Esophagus muscularis mucosa (tissue), 4 donors: ENCODE measurements around the gene SCARF1. TPM values are rescaled to one million over a fixed set of nuclear protein-coding genes. Genes with fewer than 3 reads are reported as not detected.

Experiments used
- DNase-seq: peaks from one replicate; pipeline ENCODE4 v3.0.0-alpha.2; 2017; ENCODE audit errors: extremely low spot score
- H3K27ac ChIP-seq, 4 donors: fragments of 200-600 bp; sonication (generic); replicated peaks in 1 of 4; 1 replicate in 3 of 4; 2 replicates in 1 of 4; pipeline ENCODE4 v1.5.1; 2016 to 2019; ENCODE audit warnings: mild to moderate bottlenecking in 1 of 4
- H3K27me3 ChIP-seq, 4 donors: fragments of 200-600 bp; sonication (generic); one replicate each; pipeline versions ENCODE4 v1.5.1 to v1.6.0; 2016 to 2019
- H3K36me3 ChIP-seq, 4 donors: fragments of 200-600 bp; sonication (generic); one replicate each; pipeline ENCODE4 v1.5.1; 2016 to 2019
- H3K4me1 ChIP-seq, 4 donors: fragments of 200-600 bp; sonication (generic); one replicate each; pipeline ENCODE4 v1.5.1; 2016 to 2019
- H3K4me3 ChIP-seq, 4 donors: fragments of 200-600 bp; sonication (generic); 1 replicate in 2 of 4; 2 replicates in 2 of 4; pipeline ENCODE4 v1.5.1; 2016 to 2019; ENCODE audit warnings: mild to moderate bottlenecking in 4 of 4, moderate library complexity in 1 of 4
- H3K9me3 ChIP-seq, 4 donors: fragments of 200-600 bp; sonication (generic); 1 replicate in 3 of 4; 2 replicates in 1 of 4; pipeline ENCODE4 v1.5.1; 2016 to 2019
- EP300 ChIP-seq: sonication (generic); formaldehyde crosslinking; IDR thresholded peaks from one replicate; pipeline ENCODE4 v1.6.1; 2017; ENCODE audit warnings: antibody characterized with exemption
- POLR2A ChIP-seq: fragments of 450-650 bp; IDR thresholded peaks from one replicate; pipeline ENCODE4 v1.6.1; 2017; ENCODE audit warnings: antibody characterized with exemption, moderate library complexity, mild to moderate bottlenecking, low read depth
- POLR2AphosphoS5 ChIP-seq, 2 donors: sonication (generic); formaldehyde crosslinking; IDR thresholded peaks; one replicate each; pipeline ENCODE4 v1.6.1; 2017; ENCODE audit warnings: antibody characterized with exemption in 2 of 2
- WGBS: methylation state at CpG from one replicate; pipeline ENCODE4 v1.1.5; 2018; 5-methylcytosine and 5-hydroxymethylcytosine counted together
- intact Hi-C: fragments of 100-400 bp; cut with DNase I; formaldehyde crosslinking; loops from one replicate; pipeline ENCODE4 v1.15.1; 2023
- total RNA-seq, 4 donors: library from RNA; depleted of rRNA; stranded (reverse); fragments of >200 nt; gene quantifications; one replicate each; pipeline versions ENCODE4 v1.1.0 to v1.2.1, GENCODE V29; 2016
- TF ChIP-seq, protein P1 (sequence below), 3 experiments: fragments of 200-600 bp in 2 of 3; fragments of 450-650 bp in 1 of 3; sonication (generic) in 2 of 3; IDR thresholded peaks; one replicate each; pipeline ENCODE4 v1.5.1; 2017 to 2019; ENCODE audit warnings: antibody characterized with exemption in 3 of 3, mild to moderate bottlenecking in 2 of 3, moderate library complexity in 1 of 3

Gene SCARF1
- total RNA-seq, 4 donors from 2014 or later, result 6.2 to 19.8 (median 12.8) TPM

GRCh38 chr17:1686086-1686485 lies 40.6 kb upstream of the SCARF1 start:
- DNase-seq, result no peak
- no peak overlapping the region for H3K4me3 ChIP-seq
- H3K36me3 ChIP-seq, result peaks cover 20 to 23% (median 22%) of the 10 kb centered on the region in 4 donors
- H3K27me3 ChIP-seq, result no peaks in the 10 kb centered on the region
- TF ChIP-seq, protein P1, sequence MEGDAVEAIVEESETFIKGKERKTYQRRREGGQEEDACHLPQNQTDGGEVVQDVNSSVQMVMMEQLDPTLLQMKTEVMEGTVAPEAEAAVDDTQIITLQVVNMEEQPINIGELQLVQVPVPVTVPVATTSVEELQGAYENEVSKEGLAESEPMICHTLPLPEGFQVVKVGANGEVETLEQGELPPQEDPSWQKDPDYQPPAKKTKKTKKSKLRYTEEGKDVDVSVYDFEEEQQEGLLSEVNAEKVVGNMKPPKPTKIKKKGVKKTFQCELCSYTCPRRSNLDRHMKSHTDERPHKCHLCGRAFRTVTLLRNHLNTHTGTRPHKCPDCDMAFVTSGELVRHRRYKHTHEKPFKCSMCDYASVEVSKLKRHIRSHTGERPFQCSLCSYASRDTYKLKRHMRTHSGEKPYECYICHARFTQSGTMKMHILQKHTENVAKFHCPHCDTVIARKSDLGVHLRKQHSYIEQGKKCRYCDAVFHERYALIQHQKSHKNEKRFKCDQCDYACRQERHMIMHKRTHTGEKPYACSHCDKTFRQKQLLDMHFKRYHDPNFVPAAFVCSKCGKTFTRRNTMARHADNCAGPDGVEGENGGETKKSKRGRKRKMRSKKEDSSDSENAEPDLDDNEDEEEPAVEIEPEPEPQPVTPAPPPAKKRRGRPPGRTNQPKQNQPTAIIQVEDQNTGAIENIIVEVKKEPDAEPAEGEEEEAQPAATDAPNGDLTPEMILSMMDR (IDR thresholded peaks at IDR 0.05), result no peak
- TF ChIP-seq EP300, result no peak
- TF ChIP-seq POLR2A, result no peak
- TF ChIP-seq POLR2AphosphoS5 (IDR thresholded peaks at IDR 0.05), result no peak
- peaks cover 23 to 31% (median 28%) of the 10 kb centered on the region in 4 donors for H3K4me1 ChIP-seq
- H3K9me3 ChIP-seq, result no peaks in the 10 kb centered on the region
- intact Hi-C loops, result no loop called here
- WGBS, result 87% methylated on average over 7 of the region's 7 CpGs
- H3K27ac ChIP-seq, result no peak overlapping the region

DNA sequence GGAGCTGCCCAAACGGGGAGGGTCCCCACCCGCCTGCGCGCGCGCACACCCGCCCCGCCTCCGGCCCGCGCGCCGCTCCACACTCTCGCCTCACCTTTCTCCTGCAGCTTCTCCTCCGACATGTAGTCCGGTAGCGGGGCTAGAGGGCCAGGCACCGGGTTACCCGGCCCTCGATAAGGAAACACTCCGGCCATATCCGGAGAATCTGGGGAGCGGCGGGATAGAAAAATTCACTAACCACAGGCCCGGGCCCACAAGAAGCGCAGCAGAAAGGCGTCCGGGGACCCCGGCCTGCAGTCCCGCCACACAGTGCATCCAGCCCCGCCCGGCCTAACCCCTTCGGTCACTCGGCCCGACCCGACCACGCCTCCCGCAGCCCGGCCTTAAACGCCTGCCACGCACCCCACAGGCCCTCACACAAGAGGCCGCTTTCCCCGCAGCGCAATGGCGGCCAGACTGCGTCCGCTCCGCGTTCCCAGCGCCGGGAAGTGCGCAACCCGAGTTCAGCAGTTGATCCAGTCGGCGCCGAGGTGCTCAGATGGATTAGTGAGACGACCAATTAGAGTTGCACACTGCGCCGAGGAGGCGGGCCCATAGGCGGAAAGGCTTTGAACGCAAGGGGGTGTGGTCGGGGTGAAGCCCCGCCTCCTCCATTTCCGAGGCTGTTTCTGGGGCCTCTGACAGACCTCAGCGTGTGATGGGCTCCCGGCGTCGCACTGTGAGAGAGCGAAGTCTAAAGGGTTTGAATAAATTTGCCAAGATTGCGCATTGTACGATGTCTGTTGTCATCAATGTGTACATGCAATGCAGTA lies 39.1 kb upstream of the SCARF1 start, which contains the start of gene PRPF8:
PRPF8 (minus strand) TSS at position 490 of the 812 bp plus-strand sequence; CDS start at position 194, 296 bp downstream.
- intact Hi-C loops, result no loop called here
- peaks cover 23 to 33% (median 29%) of the 10 kb centered on the region in 4 donors for H3K4me1 ChIP-seq
- DNase-seq, result peak; percentile 100
- TF ChIP-seq POLR2A, result peak; percentile 99
- TF ChIP-seq, protein P1 (IDR thresholded peaks at IDR 0.05), result peak in 2 of 3 experiments; percentile 5 to 15
- TF ChIP-seq EP300, result no peak
- TF ChIP-seq POLR2AphosphoS5 (IDR thresholded peaks at IDR 0.05), result peak; percentile 100
- H3K27ac ChIP-seq, result peak within 1 kb of the TSS; percentile 92 to 98 (median 95)
- under 1% methylated on average over 29 of the region's 72 CpGs for WGBS
- no peaks in the 10 kb centered on the region for H3K27me3 ChIP-seq
- peaks cover 35 to 38% (median 37%) of the 10 kb centered on the region in 4 donors for H3K36me3 ChIP-seq
- peak within 1 kb of the TSS; percentile 79 to 99 (median 89) for H3K4me3 ChIP-seq
- no peaks in the 10 kb centered on the region for H3K9me3 ChIP-seq

- Histone ChIP-seq H3K27me3 (no peaks in the 10 kb centered on the region), H3K27ac (peak overlapping the region; percentile 92 to 98 (median 95)), H3K4me3 (peak overlapping the region; percentile 79 to 99 (median 89)), H3K9me3 (no peaks in the 10 kb centered on the region), H3K36me3 (peaks cover 46 to 49% (median 48%) of the 10 kb centered on the region in 4 donors), H3K4me1 (peaks cover 23 to 33% (median 29%) of the 10 kb centered on the region in 4 donors)
- no peak for DNase-seq
- intact Hi-C loops, result no loop called here
- TF ChIP-seq EP300 (no peak), POLR2AphosphoS5 (IDR thresholded peaks at IDR 0.05) (no peak), POLR2A (no peak)
- TF ChIP-seq, protein P1 (IDR thresholded peaks at IDR 0.05), result no peak
- 79% methylated on average over 5 of the region's 5 CpGs for WGBS
Measured at GRCh38 chr17:1683459-1683858, 37.9 kb upstream of the SCARF1 start.

DNA sequence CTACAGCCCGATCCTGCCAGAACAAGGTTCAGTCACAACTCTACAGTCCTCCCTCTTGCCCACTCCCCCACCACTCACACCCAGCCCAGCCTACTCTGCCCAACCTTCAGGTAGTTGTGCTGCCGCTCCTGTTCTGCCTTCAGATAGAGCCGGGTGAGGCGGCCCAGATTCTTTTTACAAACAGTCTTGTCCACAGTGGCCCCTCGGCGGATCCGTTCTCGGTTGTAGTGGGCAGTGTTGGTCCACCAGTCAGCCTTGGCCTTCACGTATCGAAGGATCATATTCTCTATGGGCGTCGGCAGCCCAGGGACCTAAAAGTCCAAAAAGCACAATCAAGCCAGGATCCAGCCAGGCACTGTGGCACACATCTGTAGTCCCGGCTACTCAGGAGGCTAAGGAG lies 30.9 kb upstream of the SCARF1 start:
- no peak for DNase-seq
- Histone ChIP-seq H3K4me1 (peaks cover 0 to 4% (median 0%) of the 10 kb centered on the region in 4 donors), H3K9me3 (no peaks in the 10 kb centered on the region), H3K4me3 (no peak overlapping the region), H3K36me3 (peaks cover 99 to 100% (median 100%) of the 10 kb centered on the region in 4 donors), H3K27me3 (no peaks in the 10 kb centered on the region), H3K27ac (peak overlapping the region in 1 of 4 donors; percentile 10)
- intact Hi-C loops, result no loop called here
- 90% methylated on average over 13 of the region's 13 CpGs for WGBS
- TF ChIP-seq, protein P1 (IDR thresholded peaks at IDR 0.05), result no peak
- TF ChIP-seq POLR2AphosphoS5 (IDR thresholded peaks at IDR 0.05) (no peak), EP300 (no peak), POLR2A (no peak)
